NCI-H1048 (cell line): ENCODE results near the gene XAGE2.
"Not testable (repeated sequence)": the region's sequence is repeated elsewhere in the genome, so short reads cannot be mapped to it uniquely, and the experiment has no call there.

Experiments used
- DNase-seq: peaks from one replicate; lab custom pipeline; 2025; lab: John Stamatoyannopoulos, UW

The XAGE2 gene, protein sequence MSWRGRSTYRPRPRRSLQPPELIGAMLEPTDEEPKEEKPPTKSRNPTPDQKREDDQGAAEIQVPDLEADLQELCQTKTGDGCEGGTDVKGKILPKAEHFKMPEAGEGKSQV

DNA sequence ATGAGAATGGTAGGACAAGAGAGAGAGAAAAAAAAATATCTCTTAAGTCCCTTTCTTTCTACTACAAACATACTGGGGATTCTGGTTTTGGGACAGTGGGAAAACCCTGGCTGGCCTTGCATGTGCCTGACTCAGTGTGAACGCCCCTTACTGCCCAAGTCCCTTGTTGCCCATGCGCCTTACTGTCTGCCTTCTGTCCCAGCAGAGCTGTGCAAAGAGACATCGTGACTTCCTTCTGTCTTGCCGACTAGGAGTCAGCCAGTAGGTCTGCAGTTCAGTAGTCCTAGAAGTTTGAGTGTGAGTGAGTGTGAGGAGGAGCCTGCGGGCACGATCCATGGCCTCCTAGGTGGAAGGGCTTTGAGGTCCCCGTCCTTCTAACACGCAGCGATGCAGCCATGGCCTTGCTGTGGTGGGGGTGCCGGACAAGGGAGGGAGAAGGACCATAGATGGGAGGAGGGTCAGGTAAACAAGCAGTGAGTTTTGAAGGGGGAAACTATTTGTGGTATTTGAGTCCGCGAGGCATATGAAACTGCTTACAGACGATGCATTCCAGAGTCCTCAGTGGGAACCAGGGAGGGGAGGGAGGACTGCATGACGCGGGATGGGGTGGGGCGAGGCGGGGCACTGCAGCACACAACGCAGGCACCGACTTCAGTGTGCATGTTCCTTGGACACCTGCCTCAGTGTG, at the start of gene XAGE2:
Gene XAGE2 (plus strand): TSS at position 654 of the 688 bp plus-strand sequence. CDS start 994 bp downstream, outside the sequence.
- DNase-seq, result no peak

DNA sequence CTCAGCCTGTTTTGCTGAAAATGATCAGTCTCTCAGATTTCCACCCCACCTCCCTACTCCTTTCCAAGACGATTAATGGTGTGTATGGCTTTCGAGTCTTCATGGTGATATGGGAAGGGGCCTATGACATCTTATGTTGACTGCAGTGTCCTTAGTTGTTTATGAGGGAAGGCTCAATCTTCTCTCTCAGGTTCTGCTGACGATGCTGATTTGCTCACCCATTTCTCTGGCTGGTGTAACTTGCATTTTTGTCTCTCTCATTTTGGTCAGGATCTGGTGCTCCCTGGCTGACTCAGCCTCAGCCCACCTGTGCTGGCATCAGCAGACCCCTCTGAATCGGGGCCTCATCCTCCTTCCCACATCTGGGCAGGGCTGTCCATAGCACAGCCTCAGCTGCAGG, 31.4 kb upstream of the XAGE2 start:
- DNase-seq, result no peak

DNA sequence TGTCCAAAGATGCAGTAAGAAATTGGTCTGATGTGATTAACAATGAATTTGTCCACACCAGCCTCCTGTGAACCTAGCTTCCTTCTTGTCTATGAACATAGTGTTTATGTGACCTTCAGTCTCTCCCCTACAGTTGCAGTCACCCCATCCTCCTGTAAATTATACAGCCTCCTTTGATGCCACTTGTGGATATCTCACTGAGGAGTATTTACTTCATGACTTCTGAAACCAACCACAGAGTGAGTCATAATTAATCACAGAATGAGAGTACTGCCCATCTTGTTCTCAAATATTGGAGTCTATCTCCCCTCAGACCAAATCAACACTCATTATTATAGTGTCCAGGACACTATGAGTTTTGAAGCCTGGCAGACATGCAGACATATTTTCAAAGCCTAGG, 27.3 kb upstream of the XAGE2 start:
- DNase-seq, result no peak

DNA sequence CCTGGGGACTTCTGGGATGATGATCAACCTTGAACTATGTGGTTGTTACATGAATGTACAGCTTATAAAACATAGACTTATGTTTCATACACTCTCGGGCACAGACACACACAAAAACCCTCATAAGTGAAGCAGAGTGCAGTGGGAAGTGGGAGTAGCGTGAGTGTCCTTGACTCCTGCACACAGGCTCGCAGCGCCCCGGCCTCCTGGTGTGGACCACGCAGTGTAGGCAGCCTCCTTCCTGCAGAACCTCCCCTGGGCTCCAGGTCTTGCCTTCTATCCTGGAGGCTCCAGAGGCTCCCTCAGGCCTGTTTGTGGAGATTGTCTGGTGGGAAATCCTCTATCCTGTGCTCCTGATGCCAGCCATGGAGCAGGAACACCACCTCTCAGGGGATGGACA, 25.7 kb upstream of the XAGE2 start:
- DNase-seq, result not testable (repeated sequence)

DNA sequence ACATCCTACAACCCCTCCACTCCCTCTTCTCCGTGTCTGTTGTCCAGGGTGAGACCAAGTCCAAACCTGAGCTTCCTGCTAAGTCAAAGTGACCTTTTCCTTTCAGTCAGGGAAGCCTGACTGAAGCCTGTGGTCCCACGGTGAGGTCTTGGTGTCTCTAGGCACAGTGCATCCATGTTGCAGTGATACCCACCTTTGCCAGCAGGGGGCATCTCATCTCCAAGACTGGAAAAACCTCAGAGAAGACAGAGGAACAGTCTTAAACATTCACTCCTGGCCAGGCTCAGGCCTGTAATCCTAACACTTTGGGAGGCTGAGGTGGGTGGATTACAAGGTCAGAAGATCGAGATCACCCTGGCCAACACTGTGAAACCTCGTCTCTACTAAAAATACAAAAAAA, 23.4 kb upstream of the XAGE2 start:
- DNase-seq, result not testable (repeated sequence)

DNA sequence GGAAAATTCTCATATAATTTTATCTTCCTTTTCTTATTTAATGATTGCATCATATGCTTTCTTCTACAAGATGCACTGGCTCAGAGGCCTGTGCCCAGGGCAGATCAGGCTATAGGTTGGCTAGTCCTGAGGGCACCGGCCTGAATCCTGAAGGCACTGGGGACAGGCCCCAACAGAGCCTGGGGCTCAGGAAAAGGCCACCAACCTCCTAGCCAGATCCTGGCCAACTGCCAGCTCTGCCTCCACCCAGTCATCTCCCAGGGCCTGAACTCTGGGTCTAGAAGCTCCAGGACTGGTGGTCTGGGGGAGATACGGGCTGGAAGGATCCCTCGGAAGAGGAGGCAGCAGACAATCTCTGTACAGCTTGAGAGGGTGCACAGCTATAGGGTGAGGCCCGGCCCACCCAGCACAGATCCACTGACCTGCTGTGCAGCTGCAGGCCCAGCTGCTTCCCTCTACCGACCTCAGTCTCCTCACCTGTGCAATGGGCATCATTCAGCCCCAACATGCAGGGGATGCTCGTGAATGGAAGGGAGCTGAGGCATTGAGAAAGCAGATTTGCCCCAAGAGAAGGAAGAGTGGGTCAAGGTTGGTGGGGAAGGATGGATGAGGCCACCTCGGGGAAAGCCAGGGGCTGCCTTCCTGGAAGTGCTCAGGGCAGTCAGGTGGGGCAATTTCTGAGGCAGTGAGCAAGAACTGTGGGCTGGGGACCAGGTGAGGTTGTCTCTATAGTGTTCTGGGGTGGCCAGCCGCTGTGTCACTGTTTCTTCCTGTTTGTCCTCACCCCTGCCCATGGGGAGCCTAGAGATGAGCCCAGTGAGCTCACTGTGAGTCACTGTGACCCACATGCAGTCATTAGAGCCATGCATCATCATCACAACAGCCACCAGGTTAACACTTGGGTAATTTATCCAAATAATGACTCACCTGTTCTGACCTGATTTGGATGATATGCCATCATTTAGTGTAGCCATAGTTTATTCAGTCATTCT, 22.4 kb upstream of the XAGE2 start:
- DNase-seq, result no peak

DNA sequence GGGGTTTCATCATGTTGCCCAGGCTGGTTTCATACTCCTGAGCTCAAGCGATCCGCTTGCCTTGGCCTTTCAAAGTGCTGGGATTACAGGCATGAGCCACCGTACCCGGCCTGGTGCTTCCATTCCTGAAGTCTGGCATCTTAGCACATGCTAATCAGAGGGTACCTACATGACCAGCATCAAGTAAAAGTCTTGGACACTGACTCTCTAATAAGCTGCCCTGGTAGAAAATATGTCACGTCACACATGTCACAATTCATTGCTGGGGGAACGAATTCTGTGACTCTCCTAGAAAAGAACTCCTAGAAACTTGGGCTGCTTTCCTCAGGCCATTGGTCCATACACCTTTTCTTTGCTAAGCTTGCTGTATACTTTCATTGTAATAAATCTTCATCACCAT, 19.1 kb upstream of the XAGE2 start:
- DNase-seq, result no peak

DNA sequence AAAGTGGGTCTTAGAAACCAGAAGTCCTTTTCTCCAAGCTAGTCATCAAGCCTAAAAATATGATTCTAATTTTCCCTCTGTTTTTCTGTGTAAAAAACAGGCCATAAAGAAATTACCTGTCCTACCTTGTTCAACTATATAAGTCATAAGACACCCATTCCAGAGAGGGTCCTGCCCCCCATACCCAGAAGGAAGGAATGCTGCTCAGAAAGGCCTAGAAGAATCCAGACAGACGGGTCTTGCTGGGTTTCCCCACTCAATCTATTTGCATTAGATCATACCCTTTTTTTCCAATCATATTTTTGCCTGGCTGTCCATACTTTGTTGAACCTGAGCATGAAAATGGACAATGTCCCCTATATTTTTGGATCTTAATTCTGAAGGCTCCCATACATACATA, 16.3 kb upstream of the XAGE2 start:
- DNase-seq, result no peak

DNA sequence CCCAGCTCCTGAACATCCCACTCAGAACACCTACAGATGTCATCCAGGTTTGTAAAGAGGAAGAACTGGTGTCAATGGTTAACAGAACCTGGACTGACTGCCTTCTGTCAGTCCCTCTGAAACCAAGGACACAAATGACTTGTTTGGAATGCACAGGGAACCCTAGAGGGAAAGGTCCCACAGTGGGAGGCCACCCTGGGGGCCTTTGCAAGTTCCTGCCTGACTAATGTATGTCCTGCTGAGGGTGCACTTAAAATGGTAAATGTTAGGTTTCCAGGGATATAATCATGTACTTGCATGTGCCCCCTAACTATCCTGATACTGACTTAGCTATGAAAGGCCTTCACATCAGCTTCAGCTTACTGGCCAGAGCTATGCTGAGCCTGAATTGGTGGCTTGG, 15.0 kb upstream of the XAGE2 start:
- no peak for DNase-seq

DNA sequence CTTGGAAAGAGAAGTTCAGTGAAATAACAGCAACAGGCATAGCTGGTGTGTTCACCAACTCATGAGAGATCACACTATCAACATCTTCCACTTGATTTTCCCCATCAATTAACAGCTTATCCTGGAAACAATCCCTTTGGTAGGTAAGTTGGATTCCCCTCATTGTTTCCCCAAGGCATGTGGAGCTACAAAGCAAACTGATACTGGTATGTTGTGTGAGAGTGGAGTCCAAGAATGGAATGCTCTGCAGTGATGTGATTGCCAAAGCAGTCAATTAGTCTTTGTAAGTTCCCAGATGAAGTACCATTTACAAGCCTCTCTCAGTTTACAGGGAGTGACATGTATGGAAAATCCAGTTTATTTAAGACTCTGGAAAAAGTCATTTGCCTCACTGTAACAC, 13.7 kb upstream of the XAGE2 start:
- no peak for DNase-seq

DNA sequence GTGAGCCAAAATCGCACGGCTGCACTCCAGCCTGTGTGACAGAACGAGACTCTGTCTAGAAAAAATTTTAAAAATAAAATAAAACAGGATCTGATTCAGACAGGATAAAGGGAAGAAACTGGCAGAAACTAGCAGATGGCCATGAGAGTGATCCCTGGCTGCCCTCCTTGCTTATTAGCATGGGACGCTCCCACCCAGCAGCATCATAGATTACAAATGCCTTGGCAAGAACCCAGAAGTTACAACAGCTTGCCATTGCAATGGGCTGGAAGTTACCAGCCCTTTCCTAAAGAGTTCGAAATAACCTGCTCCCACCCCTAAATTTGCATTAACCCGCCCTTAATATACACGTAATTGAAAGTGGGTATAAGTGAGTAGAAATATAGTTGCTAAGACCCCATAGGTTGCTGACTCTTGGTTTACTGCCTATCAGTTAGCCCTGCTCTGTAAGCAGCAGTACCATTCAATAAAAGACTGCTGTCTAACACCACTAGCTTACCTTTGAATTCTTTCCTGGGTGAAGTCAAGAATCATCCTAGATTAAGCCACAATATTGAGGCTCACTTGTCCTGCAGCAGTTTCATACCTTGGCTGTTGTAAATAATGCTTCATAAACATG, 9.1 kb upstream of the XAGE2 start:
- DNase-seq, result no peak

DNA sequence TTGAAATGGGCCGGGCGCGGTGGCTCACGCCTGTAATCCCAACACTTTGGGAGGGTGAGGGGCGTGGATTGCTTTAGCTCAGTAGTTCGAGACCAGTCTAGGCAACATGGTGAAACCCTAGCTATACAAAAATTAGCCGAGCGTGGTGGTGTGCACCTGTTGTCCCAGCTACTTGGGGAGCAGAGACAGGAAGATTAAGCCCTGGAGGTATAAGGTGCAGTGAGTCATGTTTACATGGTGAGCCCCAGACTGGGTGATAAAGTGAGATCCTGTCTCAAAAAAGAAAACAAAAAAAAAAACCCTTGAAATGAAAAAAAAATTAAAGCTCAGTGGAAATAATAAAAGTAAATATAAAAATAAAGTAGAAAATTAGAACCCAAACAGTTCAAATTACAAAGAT, 6.9 kb upstream of the XAGE2 start:
- no peak for DNase-seq

DNA sequence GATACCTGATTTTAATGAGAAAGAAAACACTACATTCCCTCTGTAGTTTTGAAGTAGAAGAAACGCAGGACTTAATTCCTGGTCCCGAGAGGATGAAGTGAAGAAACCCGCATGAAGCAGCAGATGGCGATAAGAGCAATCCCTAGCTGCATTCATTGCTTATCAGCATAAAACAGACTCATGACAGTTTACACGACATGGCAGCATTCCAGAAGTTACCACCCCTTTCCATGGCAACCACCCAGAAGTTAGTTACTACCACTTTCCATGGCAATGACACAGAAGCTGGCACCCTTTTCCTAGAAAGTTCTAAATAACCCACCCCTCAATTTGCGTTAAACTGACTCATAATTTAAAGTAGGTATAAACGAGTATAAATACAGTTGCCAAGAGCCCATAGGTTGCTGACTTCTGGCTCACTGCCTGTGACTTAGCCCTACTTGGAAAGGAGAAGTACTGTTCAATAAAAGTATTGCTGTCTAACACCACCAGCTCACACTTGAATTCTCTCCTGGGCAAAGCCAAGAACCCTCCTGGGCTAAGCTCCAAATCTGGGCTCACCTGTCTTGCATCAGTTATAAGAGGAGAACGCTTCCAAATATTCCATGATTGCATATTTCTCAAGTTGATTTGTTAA, 5.5 kb upstream of the XAGE2 start:
- no peak for DNase-seq

DNA sequence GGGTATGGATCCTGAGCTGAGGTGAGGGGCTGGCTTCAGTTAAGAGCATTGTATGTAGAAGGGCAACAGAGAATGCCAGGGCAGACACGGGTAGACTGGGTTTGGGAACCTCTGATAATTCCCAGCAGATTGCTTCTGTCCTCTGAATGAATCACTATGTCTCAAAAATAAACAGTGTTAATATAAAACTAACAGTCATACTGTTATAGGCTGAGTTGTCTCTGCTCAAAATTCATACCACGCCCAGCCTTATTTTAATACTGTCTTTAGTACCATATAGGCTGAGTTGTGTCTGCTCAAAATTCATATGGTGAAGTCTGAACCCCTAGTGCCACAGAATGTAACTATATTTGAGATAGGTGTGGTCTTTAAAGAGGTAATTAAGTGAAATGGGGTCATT, 10.0 kb downstream of the XAGE2 start:
- no peak for DNase-seq

DNA sequence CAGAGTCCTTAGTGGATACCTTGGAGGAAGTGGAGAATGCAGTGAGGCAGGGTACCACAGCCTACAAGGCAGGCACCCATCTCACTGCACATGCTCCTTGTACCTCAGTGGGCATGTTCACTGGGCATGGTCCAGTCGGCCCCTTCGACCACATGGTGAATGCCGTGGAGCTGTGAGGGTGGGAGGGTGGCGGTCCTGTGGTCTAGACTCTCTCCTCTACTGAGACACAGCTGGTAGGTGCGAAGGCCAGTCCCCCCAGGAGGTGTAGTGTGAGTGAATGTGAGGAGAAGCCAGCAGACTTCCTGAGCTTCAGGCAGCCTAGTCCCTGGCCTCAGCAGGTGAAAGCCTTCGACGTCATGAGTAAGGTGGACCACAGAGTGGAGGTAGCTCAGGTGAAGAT, 12.2 kb downstream of the XAGE2 start:
- DNase-seq, result no peak

DNA sequence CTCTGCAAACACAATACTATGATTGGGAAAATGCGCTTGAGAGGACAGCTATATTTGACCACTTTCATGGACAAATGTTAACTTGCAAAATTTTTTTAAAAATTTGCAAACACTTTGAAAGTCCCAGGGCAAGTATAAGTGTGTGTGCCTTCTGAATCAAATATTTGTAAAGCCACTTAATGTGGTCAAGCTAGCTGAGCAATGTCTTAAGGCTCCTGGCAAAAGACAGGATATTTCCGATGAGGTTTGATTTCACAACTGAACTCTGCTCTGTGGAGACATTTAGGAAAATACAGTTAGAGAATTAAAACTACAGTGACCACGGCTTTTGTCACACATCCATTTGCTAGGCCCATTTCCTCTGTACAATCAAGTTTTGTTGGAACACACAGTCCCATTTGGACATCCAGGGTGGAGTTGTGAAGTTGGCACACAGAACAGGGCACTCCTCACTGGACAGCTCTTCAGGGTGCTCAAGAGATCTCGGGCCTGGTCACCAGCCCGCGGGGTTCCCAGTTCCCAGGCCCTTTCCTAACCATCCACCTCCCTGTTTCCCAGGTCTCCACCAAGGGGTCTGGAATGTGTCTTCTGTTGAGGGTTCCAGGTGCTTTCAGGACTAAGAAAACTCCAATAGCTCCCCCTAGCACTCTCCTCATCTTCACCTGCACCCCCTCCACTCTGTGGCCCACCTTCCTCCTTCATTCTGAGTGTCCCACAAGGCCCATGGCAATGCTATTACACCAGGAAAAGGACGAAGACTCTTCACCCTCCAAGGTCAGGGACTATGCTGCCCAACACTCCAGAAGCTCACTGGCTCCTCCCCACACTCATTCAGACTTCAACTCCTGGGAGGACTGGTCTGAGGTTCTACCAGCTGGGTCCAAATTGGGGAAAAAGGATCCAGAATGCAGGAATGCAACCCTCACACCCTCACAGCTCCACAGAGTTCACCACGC, 41.9 kb downstream of the XAGE2 start:
- no peak for DNase-seq

DNA sequence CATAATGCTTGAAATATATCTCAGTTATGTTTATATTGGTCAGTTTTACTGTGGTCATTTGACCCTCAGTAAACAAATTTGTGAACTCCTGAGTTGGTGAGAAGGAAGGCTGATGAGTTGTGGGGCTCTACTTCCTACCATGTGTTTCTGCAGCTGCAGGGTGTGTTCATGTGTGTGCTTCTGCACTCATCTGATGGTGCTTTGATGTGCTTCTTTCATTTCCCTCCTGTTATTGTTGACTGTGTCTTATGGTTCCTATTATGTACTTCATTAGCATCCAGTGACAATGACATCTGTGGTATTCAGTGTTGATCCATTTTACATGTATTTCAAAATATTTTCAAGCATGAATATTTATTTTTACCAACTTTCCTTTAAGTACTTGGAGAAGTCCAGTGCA, 46.5 kb downstream of the XAGE2 start:
- no peak for DNase-seq

DNA sequence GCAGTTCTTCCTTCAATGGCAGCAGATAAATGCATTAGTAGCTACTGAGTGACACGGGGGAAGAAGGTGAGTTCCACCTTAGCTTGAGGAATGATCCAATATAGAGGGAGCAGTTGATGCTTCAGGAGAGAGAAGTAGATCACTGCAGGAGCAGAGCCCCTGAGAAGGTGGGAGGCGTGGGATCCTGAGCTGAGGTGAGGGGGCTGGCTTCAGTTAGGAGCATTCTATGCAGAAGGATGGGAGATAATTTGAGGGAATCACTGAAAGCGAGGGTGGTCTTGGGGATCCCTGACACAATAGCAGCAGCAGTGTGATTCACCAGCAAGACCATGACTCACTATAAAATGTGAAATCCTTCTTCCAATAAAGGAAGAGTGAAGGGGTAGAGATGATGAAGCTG, 48.0 kb downstream of the XAGE2 start:
- no peak for DNase-seq

DNA sequence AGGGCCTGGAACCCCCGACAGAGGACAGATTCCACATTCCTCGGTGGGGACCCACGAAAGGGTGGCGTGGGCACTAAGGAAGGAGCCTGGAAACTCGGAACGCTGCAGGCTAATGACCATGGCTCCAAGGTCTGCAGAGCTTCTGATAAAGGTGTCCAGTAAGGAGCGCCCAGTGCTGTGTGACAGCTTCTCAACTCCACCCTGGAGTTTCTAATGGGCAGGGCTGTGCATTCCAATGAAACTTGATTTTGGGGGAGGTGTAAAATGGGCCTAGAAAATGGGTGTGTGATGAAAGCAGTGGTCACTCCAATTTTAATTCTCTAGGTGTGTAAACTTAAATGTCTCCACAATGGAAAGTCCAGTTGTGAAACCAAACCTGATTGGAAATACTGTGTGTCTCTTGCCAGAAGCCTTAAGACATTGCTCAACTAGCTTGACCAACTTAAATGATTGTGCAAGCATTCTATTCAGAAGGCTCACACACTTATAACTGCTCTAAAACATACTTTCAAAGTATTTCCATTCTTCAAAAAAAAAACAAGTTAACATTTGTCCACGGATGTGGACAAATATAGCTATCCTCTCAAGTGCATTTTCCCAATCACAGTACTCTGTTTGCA, 52.1 kb downstream of the XAGE2 start:
- DNase-seq, result no peak

DNA sequence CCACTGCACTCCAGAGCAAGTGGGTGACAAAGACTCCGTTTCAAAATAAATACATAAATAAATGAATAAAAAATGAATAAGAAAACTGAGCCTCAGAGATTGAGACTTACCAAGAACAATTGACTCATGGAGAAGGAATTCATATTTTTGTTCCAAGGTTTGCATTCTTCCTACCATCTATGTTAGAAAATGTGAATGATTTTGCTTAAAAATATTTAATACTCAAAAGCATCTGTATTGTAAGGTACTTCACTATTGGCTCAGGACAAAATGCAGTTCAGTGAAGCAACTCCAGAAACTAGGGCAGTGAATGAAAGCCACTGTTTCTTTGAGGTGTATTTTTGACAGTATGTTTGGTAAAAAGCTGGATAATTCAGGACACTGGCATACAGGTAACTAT, 54.1 kb downstream of the XAGE2 start:
- DNase-seq, result no peak

DNA sequence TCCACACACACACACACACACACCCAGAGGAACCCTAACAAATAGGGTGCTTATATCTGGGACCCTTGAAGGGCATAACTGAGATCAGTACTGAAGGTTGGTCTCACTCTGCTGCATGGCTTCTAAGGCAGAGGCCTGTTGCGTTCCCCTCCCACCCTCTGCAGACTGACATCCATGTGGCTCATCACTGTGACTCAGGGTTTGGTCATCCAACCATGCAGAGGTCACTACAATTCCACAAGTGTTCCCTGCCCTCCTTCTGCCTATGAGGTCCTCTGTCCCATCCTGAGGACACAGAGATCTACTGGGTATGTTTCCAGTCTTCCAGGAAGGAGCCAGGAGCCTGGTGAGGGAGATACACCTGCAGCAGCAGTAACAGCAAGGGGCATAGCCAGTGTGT, 55.8 kb downstream of the XAGE2 start:
- no peak for DNase-seq
